ENCODE results near the gene MTMR11. TPM values are rescaled to one million over a fixed set of nuclear protein-coding genes. Genes with fewer than 3 reads are reported as not detected.

The MTMR11 gene
- total and polyA plus RNA-seq, 2 of the 8 experiments (the other 6 are each of a cell fraction or from before 2014, with no cell fraction given): 3.7 to 4.8 TPM

GRCh38 chr1:149979245-149979971 lies 42.7 kb upstream of the MTMR11 start:
- Histone ChIP-seq H2BK120ac (replicated peaks; ENCODE audit: low read depth, low read length) (no peak overlapping the region), H3K36me3 (ENCODE audit: control insufficient read depth in 2 of 4, insufficient read depth in 4 of 4, low read length in 3 of 4) (peaks cover 0 to 13% (median 9%) of the 10 kb centered on the region in 4 experiments; a peak in 5 of 8 replicates), H2AK5ac (ENCODE audit: low read depth, low read length) (no peak overlapping the region), H3K79me1 (ENCODE audit: low read depth, low read length) (no peaks in the 10 kb centered on the region; the same call in 1 of the 2 replicates), H3K27ac (ENCODE audit: low read depth, low read length) (no peak overlapping the region), H3K56ac (replicated peaks; ENCODE audit: insufficient read length, low read depth, low read length) (no peak overlapping the region), H4K8ac (ENCODE audit: extremely low read depth, insufficient read depth, low read length) (no peak overlapping the region), H3K23ac (ENCODE audit: insufficient read length) (no peak overlapping the region), H2BK15ac (ENCODE audit: low read length) (no peak overlapping the region), H3K4me3 (ENCODE audit: extremely low read depth in 1 of 4, insufficient read depth in 2 of 4, low read depth in 3 of 4, low read length in 4 of 4) (no peak overlapping the region), H4K5ac (ENCODE audit: insufficient read length, low read depth, low read length) (no peak overlapping the region), H4K91ac (replicated peaks; ENCODE audit: insufficient read length, low read length) (no peak overlapping the region), H2BK5ac (ENCODE audit: low read depth, low read length) (no peak overlapping the region), H3K4me1 (replicated peaks in 1 of 4; ENCODE audit: control insufficient read depth in 3 of 4, insufficient read depth in 4 of 4, low read length in 3 of 4) (no peaks in the 10 kb centered on the region), H3K9me3 (ENCODE audit: insufficient read depth in 2 of 2, low read depth in 1 of 2, low read length in 1 of 2) (no peaks in the 10 kb centered on the region), H3K27me3 (replicated peaks in 1 of 4; ENCODE audit: control insufficient read depth in 3 of 4, extremely low read depth in 1 of 4, insufficient read depth in 3 of 4, low read length in 3 of 4) (no peaks in the 10 kb centered on the region), H3K23me2 (ENCODE audit: low read depth, low read length) (peaks cover 1% of the 10 kb centered on the region; the same call in 1 of the 2 replicates), H2BK20ac (ENCODE audit: low read length) (no peak overlapping the region), H3K79me2 (ENCODE audit: control insufficient read depth in 1 of 2, insufficient read depth in 2 of 2, low read length in 2 of 2) (peaks cover 0 to 24% of the 10 kb centered on the region in 2 experiments; a peak in 2 of 4 replicates), H2AFZ (ENCODE audit: low read length) (no peak overlapping the region), H4K20me1 (replicated peaks in 1 of 2; ENCODE audit: control insufficient read depth in 1 of 2, insufficient read depth in 2 of 2, low read length in 2 of 2) (peaks cover 0 to 2% of the 10 kb centered on the region in 2 experiments), H3K18ac (ENCODE audit: extremely low read depth, low read length) (no peak overlapping the region), H3K9ac (replicated peaks in 1 of 4; ENCODE audit: extremely low read depth in 1 of 4, low read depth in 3 of 4, low read length in 3 of 4) (no peak overlapping the region), H3K14ac (ENCODE audit: insufficient read length) (no peak overlapping the region), H3K4ac (replicated peaks; ENCODE audit: insufficient read length, low read depth, low read length) (no peak overlapping the region), H2BK12ac (ENCODE audit: low read depth, low read length) (no peak overlapping the region), H3K4me2 (ENCODE audit: insufficient read depth in 1 of 2, low read depth in 2 of 2, low read length in 2 of 2) (no peak overlapping the region)
- ChIA-PET CTCF (ENCODE audit: partially characterized antibody) (no interaction called here), POLR2A (ENCODE audit: partially characterized antibody) (no interaction called here)
- DNase-seq (ENCODE audit: low read depth in 1 of 2, low spot score in 2 of 2) (no peak), FAIRE-seq (no peak)
- TF ChIP-seq ATF2 (IDR thresholded peaks at IDR 0.05; ENCODE audit: low read length): no peak
- no peak for TF ChIP-seq SIRT6 (IDR thresholded peaks at IDR 0.05; ENCODE audit: low read length)
- TF ChIP-seq CTCF (IDR thresholded peaks at IDR 0.05; ENCODE audit: control extremely low read depth in 1 of 3, insufficient read depth in 1 of 3, low read depth in 1 of 3, low read length in 3 of 3): no peak
- no peak for TF ChIP-seq CREB1 (IDR thresholded peaks at IDR 0.05)
- TF ChIP-seq CBX8 (IDR thresholded peaks at IDR 0.05; ENCODE audit: borderline replicate concordance, low read depth, low read length): no peak
- no peak for TF ChIP-seq KDM1A (IDR thresholded peaks at IDR 0.05; ENCODE audit: borderline replicate concordance, low read length)
- TF ChIP-seq CEBPB (IDR thresholded peaks at IDR 0.05; ENCODE audit: low read depth, low read length): no peak
- no peak for TF ChIP-seq CBX5 (IDR thresholded peaks at IDR 0.05; ENCODE audit: low read depth, low read length)
- no peak for TF ChIP-seq GABPA (IDR thresholded peaks at IDR 0.05; ENCODE audit: borderline replicate concordance, insufficient read depth, low read length)
- WGBS, 2 experiments (ENCODE audit: extremely low coverage in 1 of 2, insufficient coverage in 1 of 2, insufficient read length in 1 of 2, insufficient replicate concordance in 2 of 2, low coverage in 1 of 2, low lambda C conversion rate in 2 of 2, missing lambda C conversion rate in 1 of 2): 97% methylated on average over 2 of the region's 2 CpGs; no CpG with 5 or more reads in 1 of the 2 experiments

Data from H1 (cell line).